ENCODE measurements around the gene FAM170B.

DNA sequence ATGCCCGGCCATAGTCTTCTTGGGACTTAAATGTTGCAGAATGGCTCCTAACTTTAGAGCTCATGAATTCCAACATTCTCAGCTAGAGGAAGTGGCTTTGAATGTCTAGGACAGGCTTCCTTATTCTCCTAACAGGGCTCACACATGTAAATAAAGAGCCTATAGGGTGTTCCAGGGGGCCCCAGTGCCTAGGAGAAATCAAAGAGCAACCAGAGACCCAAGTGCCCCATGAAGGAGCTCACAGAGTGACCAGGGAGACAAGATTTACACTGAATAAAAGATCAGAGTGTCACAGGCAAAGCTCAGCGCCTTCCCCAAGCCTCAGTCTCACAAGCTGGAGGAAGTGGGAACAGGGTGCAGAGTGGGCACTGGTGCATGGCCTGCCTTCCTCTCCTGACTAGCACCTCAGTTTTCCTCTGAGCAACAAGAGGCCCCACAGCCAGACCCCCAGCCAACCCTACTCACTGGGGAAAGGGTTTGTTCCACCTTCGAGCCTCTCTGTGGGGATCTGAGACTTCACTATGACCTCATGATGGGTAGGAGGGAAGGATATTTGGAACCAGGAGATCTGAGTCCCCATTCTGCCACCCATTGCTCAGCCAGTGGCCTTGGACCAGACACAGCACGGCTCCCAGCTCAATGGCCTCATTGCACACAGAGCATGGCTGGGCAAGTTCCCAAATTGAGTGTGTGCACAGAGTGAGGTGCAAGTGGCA, 38.4 kb upstream of the FAM170B start:
- TF ChIP-seq, protein P1, sequence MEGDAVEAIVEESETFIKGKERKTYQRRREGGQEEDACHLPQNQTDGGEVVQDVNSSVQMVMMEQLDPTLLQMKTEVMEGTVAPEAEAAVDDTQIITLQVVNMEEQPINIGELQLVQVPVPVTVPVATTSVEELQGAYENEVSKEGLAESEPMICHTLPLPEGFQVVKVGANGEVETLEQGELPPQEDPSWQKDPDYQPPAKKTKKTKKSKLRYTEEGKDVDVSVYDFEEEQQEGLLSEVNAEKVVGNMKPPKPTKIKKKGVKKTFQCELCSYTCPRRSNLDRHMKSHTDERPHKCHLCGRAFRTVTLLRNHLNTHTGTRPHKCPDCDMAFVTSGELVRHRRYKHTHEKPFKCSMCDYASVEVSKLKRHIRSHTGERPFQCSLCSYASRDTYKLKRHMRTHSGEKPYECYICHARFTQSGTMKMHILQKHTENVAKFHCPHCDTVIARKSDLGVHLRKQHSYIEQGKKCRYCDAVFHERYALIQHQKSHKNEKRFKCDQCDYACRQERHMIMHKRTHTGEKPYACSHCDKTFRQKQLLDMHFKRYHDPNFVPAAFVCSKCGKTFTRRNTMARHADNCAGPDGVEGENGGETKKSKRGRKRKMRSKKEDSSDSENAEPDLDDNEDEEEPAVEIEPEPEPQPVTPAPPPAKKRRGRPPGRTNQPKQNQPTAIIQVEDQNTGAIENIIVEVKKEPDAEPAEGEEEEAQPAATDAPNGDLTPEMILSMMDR (IDR thresholded peaks at IDR 0.05) = no peak
- no peak for TF ChIP-seq EZH2 (IDR thresholded peaks at IDR 0.05)

Data from neural progenitor cell (in vitro differentiated cells).